ENCODE data around the gene CA10.

The CA10 gene

DNA sequence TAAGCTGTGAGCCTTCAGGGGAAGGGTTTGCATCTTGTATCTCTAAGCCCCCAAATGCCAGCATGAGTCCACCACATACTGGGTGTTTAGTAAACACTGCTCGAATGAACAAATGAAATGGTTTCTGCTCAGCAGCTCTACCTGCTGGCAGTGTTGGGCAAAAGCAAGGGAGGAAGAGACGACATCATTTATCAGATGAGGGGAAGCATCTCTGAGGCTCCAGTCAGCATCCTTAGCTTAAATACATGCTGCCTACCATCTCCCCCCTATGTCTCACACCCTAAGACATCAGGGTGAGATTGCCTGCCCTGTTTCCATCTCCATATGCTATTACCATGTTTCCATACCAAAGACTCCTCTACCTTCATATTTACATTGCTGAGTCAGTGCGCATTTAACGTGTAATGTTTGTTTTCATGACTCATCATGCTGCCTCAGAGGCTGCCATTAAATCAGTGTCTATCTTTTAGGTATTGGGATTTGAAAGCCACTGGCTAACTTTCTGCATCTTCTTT is 518.3 kb downstream of the CA10 start:
- no peaks in the 10 kb centered on the region for H3K4me1 ChIP-seq (ENCODE audit: control insufficient read depth in 1 of 2, insufficient read depth in 2 of 2, low read length in 2 of 2)
- H3K9me3 ChIP-seq (ENCODE audit: control insufficient read depth in 1 of 2, low read length in 2 of 2) = no peaks in the 10 kb centered on the region
- H3K27me3 ChIP-seq (ENCODE audit: control insufficient read depth in 1 of 2, insufficient read depth in 2 of 2, low read length in 2 of 2) = no peaks in the 10 kb centered on the region

DNA sequence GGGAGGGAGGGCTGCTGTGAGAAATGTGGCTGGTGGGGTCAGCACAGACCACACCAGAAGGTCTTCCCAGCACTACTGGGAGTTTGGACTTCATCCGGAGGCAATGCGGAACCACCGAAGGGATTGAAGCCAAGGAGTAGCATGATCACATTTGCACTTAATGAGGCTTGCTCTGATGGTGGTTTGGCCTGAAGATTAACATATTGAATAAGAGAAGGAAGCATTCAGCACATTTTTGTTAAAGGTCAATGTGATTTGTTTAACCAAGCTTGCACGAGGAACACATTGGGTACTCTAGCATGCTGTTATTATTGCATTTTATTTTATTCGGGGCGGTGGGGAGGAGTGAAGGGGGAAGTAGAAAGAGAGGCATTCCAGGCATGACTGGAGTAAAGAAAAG is 519.5 kb downstream of the CA10 start:
- no peak overlapping the region for H3K4me3 ChIP-seq (ENCODE audit: low read depth in 1 of 2, low read length in 2 of 2)
- H3K27me3 ChIP-seq (ENCODE audit: control insufficient read depth in 1 of 2, insufficient read depth in 2 of 2, low read length in 2 of 2) = no peaks in the 10 kb centered on the region
- no peaks in the 10 kb centered on the region for H3K36me3 ChIP-seq (ENCODE audit: control insufficient read depth in 1 of 2, insufficient read depth in 2 of 2, low read length in 2 of 2)
- no peaks in the 10 kb centered on the region for H3K9me3 ChIP-seq (ENCODE audit: control insufficient read depth in 1 of 2, low read length in 2 of 2)
- H3K9ac ChIP-seq (ENCODE audit: low read depth in 1 of 2, low read length in 2 of 2) = no peak overlapping the region
- no peak overlapping the region for H3K27ac ChIP-seq (ENCODE audit: low read depth, low read length)
- H3K4me1 ChIP-seq (ENCODE audit: control insufficient read depth in 1 of 2, insufficient read depth in 2 of 2, low read length in 2 of 2) = no peaks in the 10 kb centered on the region

More for the DNA sequence above, 518.3 kb downstream of the CA10 start:
- H3K9ac ChIP-seq (ENCODE audit: low read depth in 1 of 2, low read length in 2 of 2) = no peak overlapping the region
- no peak overlapping the region for H3K4me3 ChIP-seq (ENCODE audit: low read depth in 1 of 2, low read length in 2 of 2)
- H3K36me3 ChIP-seq (ENCODE audit: control insufficient read depth in 1 of 2, insufficient read depth in 2 of 2, low read length in 2 of 2) = no peaks in the 10 kb centered on the region
- no peak overlapping the region for H3K27ac ChIP-seq (ENCODE audit: low read depth, low read length)

DNA sequence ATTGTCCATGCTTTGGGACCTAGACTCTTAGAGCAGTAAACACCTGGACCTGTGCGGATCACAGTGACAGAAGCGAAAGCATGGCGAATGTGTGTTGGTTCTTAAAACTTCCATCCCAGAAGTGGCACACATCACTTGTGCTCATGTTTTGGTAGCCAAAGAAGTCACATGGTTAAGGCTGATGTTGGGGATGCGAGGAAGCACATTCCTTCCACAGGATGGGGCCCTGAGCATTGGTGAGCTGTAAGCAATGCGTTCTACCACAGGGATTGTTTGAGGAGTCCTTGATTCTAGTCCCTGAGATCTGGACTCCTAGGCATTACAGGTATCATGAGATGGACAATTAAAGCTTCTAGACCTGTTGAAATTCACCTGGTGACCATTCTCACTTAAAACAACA is 522.2 kb downstream of the CA10 start:
- no peak overlapping the region for H3K4me3 ChIP-seq (ENCODE audit: low read depth in 1 of 2, low read length in 2 of 2)
- H3K27ac ChIP-seq (ENCODE audit: low read depth, low read length) = no peak overlapping the region
- no peak overlapping the region for H3K9ac ChIP-seq (ENCODE audit: low read depth in 1 of 2, low read length in 2 of 2)
- no peaks in the 10 kb centered on the region for H3K27me3 ChIP-seq (ENCODE audit: control insufficient read depth in 1 of 2, insufficient read depth in 2 of 2, low read length in 2 of 2)
- H3K4me1 ChIP-seq (ENCODE audit: control insufficient read depth in 1 of 2, insufficient read depth in 2 of 2, low read length in 2 of 2) = no peaks in the 10 kb centered on the region
- no peaks in the 10 kb centered on the region for H3K9me3 ChIP-seq (ENCODE audit: control insufficient read depth in 1 of 2, low read length in 2 of 2)
- H3K36me3 ChIP-seq (ENCODE audit: control insufficient read depth in 1 of 2, insufficient read depth in 2 of 2, low read length in 2 of 2) = no peaks in the 10 kb centered on the region

DNA sequence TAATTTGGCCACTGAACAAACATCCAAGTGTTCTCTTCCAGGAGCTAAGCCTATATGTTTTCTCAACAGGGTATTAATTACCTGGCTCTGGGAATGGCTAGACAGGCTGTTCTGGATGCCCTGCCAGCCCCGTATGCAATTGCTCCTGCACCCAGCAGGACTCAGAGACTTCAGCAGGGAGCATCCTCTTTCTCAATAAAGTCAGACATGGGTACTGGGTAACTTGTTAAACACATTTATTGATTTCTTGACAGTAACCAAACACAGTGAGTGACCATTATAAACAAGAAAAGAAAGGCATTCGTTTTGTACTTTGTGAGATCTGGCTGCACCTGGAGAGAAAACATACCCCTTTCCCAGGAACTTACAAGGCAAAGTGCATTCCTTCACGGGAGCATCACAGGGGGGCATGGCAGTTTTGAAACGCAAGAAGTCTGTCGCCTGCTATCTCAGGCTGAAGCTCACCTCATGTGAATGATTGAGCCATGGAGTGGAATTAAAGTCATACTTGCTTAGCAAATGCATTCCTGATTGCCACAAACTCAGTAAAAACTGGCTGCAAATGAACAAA is 528.3 kb downstream of the CA10 start:
- Histone ChIP-seq H3K9ac (ENCODE audit: low read depth in 1 of 2, low read length in 2 of 2) (no peak overlapping the region), H3K27ac (ENCODE audit: low read depth, low read length) (no peak overlapping the region), H3K36me3 (ENCODE audit: control insufficient read depth in 1 of 2, insufficient read depth in 2 of 2, low read length in 2 of 2) (no peaks in the 10 kb centered on the region), H3K4me3 (ENCODE audit: low read depth in 1 of 2, low read length in 2 of 2) (no peak overlapping the region), H3K4me1 (ENCODE audit: control insufficient read depth in 1 of 2, insufficient read depth in 2 of 2, low read length in 2 of 2) (no peaks in the 10 kb centered on the region), H3K27me3 (ENCODE audit: control insufficient read depth in 1 of 2, insufficient read depth in 2 of 2, low read length in 2 of 2) (no peaks in the 10 kb centered on the region), H3K9me3 (ENCODE audit: control insufficient read depth in 1 of 2, low read length in 2 of 2) (no peaks in the 10 kb centered on the region)

DNA sequence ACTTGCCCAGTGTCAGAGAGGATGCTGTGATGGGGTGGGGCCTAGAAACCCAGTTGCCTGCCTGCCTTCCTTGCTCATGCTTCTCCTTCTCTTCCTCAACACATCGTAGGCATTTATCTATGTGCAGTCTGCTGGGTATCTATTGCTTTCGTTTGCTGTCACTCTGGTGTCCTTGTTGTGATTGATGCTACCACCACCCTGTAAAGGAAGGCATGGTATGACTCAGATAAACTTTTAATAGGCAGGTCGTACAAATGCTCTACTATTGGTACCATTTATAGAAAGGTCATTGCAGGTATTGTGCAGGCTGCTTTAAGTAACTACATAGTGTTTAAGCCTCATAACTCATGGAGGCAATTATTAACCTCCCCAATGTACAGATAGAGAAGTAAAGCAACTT is 529.3 kb downstream of the CA10 start:
- no peak overlapping the region for H3K4me3 ChIP-seq (ENCODE audit: low read depth in 1 of 2, low read length in 2 of 2)
- H3K27ac ChIP-seq (ENCODE audit: low read depth, low read length) = no peak overlapping the region
- no peaks in the 10 kb centered on the region for H3K9me3 ChIP-seq (ENCODE audit: control insufficient read depth in 1 of 2, low read length in 2 of 2)
- H3K9ac ChIP-seq (ENCODE audit: low read depth in 1 of 2, low read length in 2 of 2) = no peak overlapping the region
- H3K36me3 ChIP-seq (ENCODE audit: control insufficient read depth in 1 of 2, insufficient read depth in 2 of 2, low read length in 2 of 2) = no peaks in the 10 kb centered on the region
- H3K4me1 ChIP-seq (ENCODE audit: control insufficient read depth in 1 of 2, insufficient read depth in 2 of 2, low read length in 2 of 2) = no peaks in the 10 kb centered on the region
- no peaks in the 10 kb centered on the region for H3K27me3 ChIP-seq (ENCODE audit: control insufficient read depth in 1 of 2, insufficient read depth in 2 of 2, low read length in 2 of 2)

DNA sequence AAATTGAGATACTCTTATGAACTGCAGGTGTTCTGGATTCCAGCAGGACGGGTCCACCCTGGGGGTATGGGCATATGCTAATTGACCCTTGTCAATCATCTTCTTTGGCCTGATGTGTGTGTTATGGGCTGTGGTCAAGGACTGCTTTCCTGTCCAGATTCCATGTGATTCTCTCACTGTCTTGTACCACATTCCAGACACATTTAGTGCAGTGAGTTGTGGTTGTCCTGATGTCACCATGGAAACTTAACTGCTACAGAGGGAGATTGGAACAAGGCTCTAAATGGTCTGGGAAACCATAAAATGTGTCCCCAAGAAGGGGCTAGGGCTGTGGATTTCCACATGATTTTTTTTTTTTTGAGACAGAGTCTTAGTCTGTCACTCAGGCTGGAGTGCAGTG is 530.7 kb downstream of the CA10 start:
- Histone ChIP-seq H3K36me3 (ENCODE audit: control insufficient read depth in 1 of 2, insufficient read depth in 2 of 2, low read length in 2 of 2) (no peaks in the 10 kb centered on the region), H3K4me3 (ENCODE audit: low read depth in 1 of 2, low read length in 2 of 2) (no peak overlapping the region), H3K9me3 (ENCODE audit: control insufficient read depth in 1 of 2, low read length in 2 of 2) (no peaks in the 10 kb centered on the region), H3K4me1 (ENCODE audit: control insufficient read depth in 1 of 2, insufficient read depth in 2 of 2, low read length in 2 of 2) (no peaks in the 10 kb centered on the region), H3K27me3 (ENCODE audit: control insufficient read depth in 1 of 2, insufficient read depth in 2 of 2, low read length in 2 of 2) (no peaks in the 10 kb centered on the region), H3K27ac (ENCODE audit: low read depth, low read length) (no peak overlapping the region), H3K9ac (ENCODE audit: low read depth in 1 of 2, low read length in 2 of 2) (no peak overlapping the region)

DNA sequence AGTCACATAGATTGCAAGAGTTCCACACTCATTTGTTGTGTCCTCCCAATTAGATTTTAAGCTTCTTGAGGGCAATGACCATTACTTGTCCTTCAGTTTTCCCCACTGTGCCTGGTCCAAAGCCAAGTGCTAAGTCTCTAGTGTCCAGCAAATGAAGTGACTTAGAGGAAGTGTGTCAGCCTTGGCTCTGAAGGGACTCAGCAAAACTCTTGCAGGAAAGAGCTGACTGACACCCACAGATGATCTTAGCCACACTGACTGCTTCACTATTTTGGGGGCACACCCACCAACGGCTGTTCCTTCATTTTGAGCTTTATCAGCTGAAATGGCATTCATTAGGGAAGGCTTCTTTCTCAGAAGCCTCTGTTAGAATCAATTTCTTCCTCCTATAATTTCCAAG is 540.0 kb downstream of the CA10 start:
- H3K36me3 ChIP-seq (ENCODE audit: control insufficient read depth in 1 of 2, insufficient read depth in 2 of 2, low read length in 2 of 2) = no peaks in the 10 kb centered on the region
- peaks cover 0 to 4% of the 10 kb centered on the region in 2 donors for H3K27me3 ChIP-seq (ENCODE audit: control insufficient read depth in 1 of 2, insufficient read depth in 2 of 2, low read length in 2 of 2)
- H3K27ac ChIP-seq (ENCODE audit: low read depth, low read length) = no peak overlapping the region

DNA sequence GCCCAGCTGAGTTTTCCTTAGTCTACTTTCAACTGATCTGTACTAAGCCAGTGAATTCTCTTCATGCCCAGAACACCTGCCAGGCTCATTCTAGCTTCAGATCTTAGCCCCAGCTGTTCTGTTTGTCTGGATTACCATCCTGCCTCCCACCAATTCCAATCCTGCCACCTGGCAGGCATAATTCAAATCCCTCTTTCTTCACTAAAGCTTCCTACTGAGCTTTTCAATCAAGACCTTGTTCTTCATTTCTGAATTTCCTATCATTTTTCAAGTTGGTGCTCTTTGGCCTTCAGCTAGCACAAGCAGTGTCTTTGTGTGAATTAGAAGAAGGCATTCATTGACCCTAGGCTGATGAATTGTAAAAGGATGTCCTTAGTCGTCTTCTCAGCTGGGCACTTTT is 540.5 kb downstream of the CA10 start:
- no peaks in the 10 kb centered on the region for H3K36me3 ChIP-seq (ENCODE audit: control insufficient read depth in 1 of 2, insufficient read depth in 2 of 2, low read length in 2 of 2)

More for the DNA sequence above, 540.0 kb downstream of the CA10 start:
- Histone ChIP-seq H3K4me3 (ENCODE audit: low read depth in 1 of 2, low read length in 2 of 2) (no peak overlapping the region), H3K9me3 (ENCODE audit: control insufficient read depth in 1 of 2, low read length in 2 of 2) (no peaks in the 10 kb centered on the region), H3K4me1 (ENCODE audit: control insufficient read depth in 1 of 2, insufficient read depth in 2 of 2, low read length in 2 of 2) (no peaks in the 10 kb centered on the region), H3K9ac (ENCODE audit: low read depth in 1 of 2, low read length in 2 of 2) (no peak overlapping the region)

DNA sequence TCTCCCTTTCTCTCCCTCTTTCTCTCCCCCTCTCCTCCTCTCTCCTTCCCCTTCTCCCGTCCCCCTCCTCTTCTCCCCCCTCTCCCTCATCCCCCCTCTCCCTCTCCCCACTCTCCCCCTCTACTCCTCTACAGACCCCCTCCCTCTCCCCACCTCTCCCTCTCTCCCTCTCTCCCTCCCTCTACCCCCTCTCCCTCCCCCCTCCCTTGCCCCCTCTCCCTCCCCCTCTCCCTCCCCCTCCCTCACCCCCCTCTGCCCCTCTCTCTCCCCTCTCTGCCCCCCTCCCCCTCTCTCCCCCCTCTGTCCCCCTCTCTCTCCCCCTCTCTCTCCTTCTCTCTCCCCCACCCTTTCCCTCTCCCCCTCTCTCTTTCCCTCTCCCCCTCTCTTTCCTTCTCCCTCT is 545.3 kb downstream of the CA10 start:
- no peak overlapping the region for H3K9ac ChIP-seq (ENCODE audit: low read depth in 1 of 2, low read length in 2 of 2)
- H3K4me3 ChIP-seq (ENCODE audit: low read depth in 1 of 2, low read length in 2 of 2) = no peak overlapping the region
- H3K9me3 ChIP-seq (ENCODE audit: control insufficient read depth in 1 of 2, low read length in 2 of 2) = no peaks in the 10 kb centered on the region
- peaks cover 0 to 4% of the 10 kb centered on the region in 2 donors for H3K27me3 ChIP-seq (ENCODE audit: control insufficient read depth in 1 of 2, insufficient read depth in 2 of 2, low read length in 2 of 2)
- H3K4me1 ChIP-seq (ENCODE audit: control insufficient read depth in 1 of 2, insufficient read depth in 2 of 2, low read length in 2 of 2) = no peaks in the 10 kb centered on the region
- no peaks in the 10 kb centered on the region for H3K36me3 ChIP-seq (ENCODE audit: control insufficient read depth in 1 of 2, insufficient read depth in 2 of 2, low read length in 2 of 2)
- H3K27ac ChIP-seq (ENCODE audit: low read depth, low read length) = no peak overlapping the region

More for the DNA sequence above, 540.5 kb downstream of the CA10 start:
- Histone ChIP-seq H3K4me1 (ENCODE audit: control insufficient read depth in 1 of 2, insufficient read depth in 2 of 2, low read length in 2 of 2) (no peaks in the 10 kb centered on the region), H3K4me3 (ENCODE audit: low read depth in 1 of 2, low read length in 2 of 2) (no peak overlapping the region), H3K9me3 (ENCODE audit: control insufficient read depth in 1 of 2, low read length in 2 of 2) (no peaks in the 10 kb centered on the region), H3K27ac (ENCODE audit: low read depth, low read length) (no peak overlapping the region), H3K9ac (ENCODE audit: low read depth in 1 of 2, low read length in 2 of 2) (no peak overlapping the region), H3K27me3 (ENCODE audit: control insufficient read depth in 1 of 2, insufficient read depth in 2 of 2, low read length in 2 of 2) (peaks cover 0 to 4% of the 10 kb centered on the region in 2 donors)

DNA sequence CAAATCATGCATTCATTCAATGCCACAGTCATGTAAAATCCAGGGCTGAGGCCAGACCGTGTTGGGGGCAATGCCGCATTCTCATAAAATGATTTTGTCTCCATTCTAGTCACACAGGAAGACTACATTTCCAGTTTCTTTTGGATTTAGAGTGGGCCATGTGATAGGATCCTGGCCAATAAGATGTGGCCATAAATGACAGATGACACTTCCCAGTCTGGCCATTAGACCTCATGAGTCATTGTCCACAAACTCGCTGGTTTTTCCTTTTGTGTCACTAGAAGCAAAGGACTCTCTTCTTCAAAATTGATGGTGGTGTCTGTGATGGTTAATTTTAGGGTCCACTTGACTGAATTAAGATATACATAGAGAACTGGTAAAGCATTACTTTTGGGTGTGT is 545.8 kb downstream of the CA10 start:
- no peak overlapping the region for H3K9ac ChIP-seq (ENCODE audit: low read depth in 1 of 2, low read length in 2 of 2)
- no peaks in the 10 kb centered on the region for H3K4me1 ChIP-seq (ENCODE audit: control insufficient read depth in 1 of 2, insufficient read depth in 2 of 2, low read length in 2 of 2)

DNA sequence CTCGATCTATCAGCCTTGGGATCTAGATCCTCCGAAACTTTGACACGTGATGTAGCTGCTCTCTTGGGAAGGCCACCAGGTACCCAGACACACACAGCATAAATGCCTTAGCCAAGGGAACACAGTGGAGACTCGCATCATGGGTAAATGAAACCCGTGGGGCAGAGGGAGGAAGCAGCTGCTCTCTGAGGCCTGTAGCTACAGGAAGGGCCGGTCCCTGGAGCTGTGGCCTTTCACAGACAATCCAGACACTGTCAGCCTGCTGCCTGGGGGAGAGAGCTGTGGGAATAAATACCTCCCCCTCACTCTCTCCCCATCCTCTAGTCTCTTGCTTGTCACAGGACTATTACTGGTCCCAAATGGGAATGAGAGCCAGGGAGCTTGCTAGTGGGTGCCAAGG is 546.9 kb downstream of the CA10 start:
- H3K27ac ChIP-seq (ENCODE audit: low read depth, low read length) = no peak overlapping the region
- H3K4me1 ChIP-seq (ENCODE audit: control insufficient read depth in 1 of 2, insufficient read depth in 2 of 2, low read length in 2 of 2) = no peaks in the 10 kb centered on the region
- H3K36me3 ChIP-seq (ENCODE audit: control insufficient read depth in 1 of 2, insufficient read depth in 2 of 2, low read length in 2 of 2) = no peaks in the 10 kb centered on the region
- no peaks in the 10 kb centered on the region for H3K9me3 ChIP-seq (ENCODE audit: control insufficient read depth in 1 of 2, low read length in 2 of 2)
- H3K4me3 ChIP-seq (ENCODE audit: low read depth in 1 of 2, low read length in 2 of 2) = no peak overlapping the region
- H3K9ac ChIP-seq (ENCODE audit: low read depth in 1 of 2, low read length in 2 of 2) = no peak overlapping the region
- H3K27me3 ChIP-seq (ENCODE audit: control insufficient read depth in 1 of 2, insufficient read depth in 2 of 2, low read length in 2 of 2) = no peaks in the 10 kb centered on the region

More for the DNA sequence above, 545.8 kb downstream of the CA10 start:
- Histone ChIP-seq H3K4me3 (ENCODE audit: low read depth in 1 of 2, low read length in 2 of 2) (no peak overlapping the region), H3K27ac (ENCODE audit: low read depth, low read length) (no peak overlapping the region), H3K36me3 (ENCODE audit: control insufficient read depth in 1 of 2, insufficient read depth in 2 of 2, low read length in 2 of 2) (no peaks in the 10 kb centered on the region), H3K27me3 (ENCODE audit: control insufficient read depth in 1 of 2, insufficient read depth in 2 of 2, low read length in 2 of 2) (no peaks in the 10 kb centered on the region), H3K9me3 (ENCODE audit: control insufficient read depth in 1 of 2, low read length in 2 of 2) (no peaks in the 10 kb centered on the region)
